HepG2 (cell line): ENCODE results near the gene SHTN1. TPM values are rescaled to one million over a fixed set of nuclear protein-coding genes. Genes with fewer than 3 reads are reported as not detected.

Experiments used
- ATAC-seq: fragments of 200-7000 bp; cut with Tn5 transposase; 3 replicates; pipeline ENCODE4 v1.9.1; 2020; ENCODE audit warnings: mild to moderate bottlenecking, moderate library complexity
- BruUV-seq: library from RNA; stranded (reverse); fragments of 400-500 nt; replicated peaks from 2 replicates; lab custom pipeline; 2021; lab: Mats Ljungman, UMichigan
- CTCF ChIA-PET: fragments of 300-600 bp; formaldehyde crosslinking; extraction: SDS; loops from one replicate; lab custom pipeline; 2021; ENCODE audit warnings: low total read pairs, inconsistent platforms, low intra/inter-chr PET ratio; lab: Yijun Ruan, JAX
- POLR2A ChIA-PET: fragments of 350-600 bp; sonication (Branson Sonifier 250); formaldehyde crosslinking; loops from one replicate; lab custom pipeline; 2020; ENCODE audit warnings: antibody characterized with exemption, inconsistent platforms; lab: Yijun Ruan, JAX
- DNase-seq: peaks from one replicate; pipeline ENCODE4 v3.0.0-alpha.2; 2015; ENCODE audit warnings: low spot score
- FAIRE-seq: peaks from 3 replicates; lab custom pipeline; 2011; peaks lifted over from hg19 to GRCh38; lab: Jason Lieb, UNC
- H2AFZ ChIP-seq: one replicate; pipeline ENCODE4 v1.6.1; 2011; ENCODE audit warnings: low read length, inconsistent platforms
- H3K27ac ChIP-seq: fragments of 300-600 bp; 3 replicates; pipeline ENCODE4 v1.8.0; 2011; ENCODE audit warnings: mixed run types, mild to moderate bottlenecking, mixed read lengths, low read length, inconsistent platforms; ENCODE audit not compliant: insufficient read depth; ENCODE audit errors: extremely low read length
- H3K27me3 ChIP-seq, 2 experiments: fragments of 200-600 bp in 1 of 2; 2 replicates in 1 of 2; 3 replicates in 1 of 2; pipeline versions ENCODE4 v1.6.0 to v1.8.0; 2011; ENCODE audit warnings: low read length in 2 of 2, mild to moderate bottlenecking in 2 of 2, moderate library complexity in 2 of 2, inconsistent platforms in 1 of 2; ENCODE audit not compliant: insufficient read depth in 2 of 2, control insufficient read depth in 1 of 2
- H3K36me3 ChIP-seq, 2 experiments: fragments of 200-600 bp in 1 of 2; replicated peaks in 1 of 2; 2 replicates in 1 of 2; 3 replicates in 1 of 2; pipeline versions ENCODE4 v1.5.1 to v1.8.0; 2011; ENCODE audit warnings: low read length in 2 of 2, inconsistent platforms in 1 of 2; ENCODE audit not compliant: insufficient read depth in 2 of 2, control insufficient read depth in 1 of 2
- H3K4me1 ChIP-seq: 2 replicates; pipeline ENCODE4 v1.5.1; 2012; ENCODE audit warnings: low read length, inconsistent platforms; ENCODE audit not compliant: insufficient read depth
- H3K4me2 ChIP-seq: 2 replicates; pipeline ENCODE4 v1.6.0; 2011; ENCODE audit warnings: low read depth, low read length, inconsistent platforms
- H3K4me3 ChIP-seq, 3 experiments: fragments of 200-600 bp in 1 of 3; sonication (generic), shearing (Covaris generic) in 1 of 3; replicated peaks in 1 of 3; 2 replicates each; pipeline ENCODE4 v1.5.1; 2011 to 2016; ENCODE audit warnings: low read length in 3 of 3, inconsistent platforms in 2 of 3, low read depth in 2 of 3, mild to moderate bottlenecking in 2 of 3, control low read depth in 1 of 3, mixed read lengths in 1 of 3; ENCODE audit not compliant: insufficient read depth in 1 of 3
- H3K79me2 ChIP-seq: one replicate; pipeline ENCODE4 v1.6.1; 2011; ENCODE audit warnings: low read length, inconsistent platforms; ENCODE audit not compliant: insufficient read depth
- H3K9ac ChIP-seq: 2 replicates; pipeline ENCODE4 v1.6.0; 2011; ENCODE audit warnings: mild to moderate bottlenecking, low read depth, low read length, inconsistent platforms; ENCODE audit not compliant: insufficient read depth
- H3K9me3 ChIP-seq: 2 replicates; pipeline ENCODE4 v1.5.1; 2012; ENCODE audit warnings: mild to moderate bottlenecking, low read length
- H4K20me1 ChIP-seq: 2 replicates; pipeline ENCODE4 v1.6.0; 2011; ENCODE audit warnings: inconsistent platforms, mild to moderate bottlenecking, low read length, moderate library complexity; ENCODE audit not compliant: insufficient read depth
- ERF ChIP-seq: IDR thresholded peaks from 2 replicates; pipeline ENCODE4 v1.6.1; 2018; ENCODE audit warnings: missing biosample characterization, missing genetic modification reagents
- FLYWCH1 ChIP-seq: sonication (generic); formaldehyde crosslinking; IDR thresholded peaks from 2 replicates; pipeline ENCODE4 v1.8.1; 2023; ENCODE audit warnings: mild to moderate bottlenecking, missing genetic modification reagents
- HDAC6 ChIP-seq: fragments of 200-600 bp; sonication (generic); IDR thresholded peaks from 2 replicates; pipeline ENCODE4 v1.7.0; 2017; ENCODE audit warnings: mild to moderate bottlenecking, antibody characterized with exemption, low read length, low read depth
- HOXA5 ChIP-seq: sonication (generic); formaldehyde crosslinking; IDR thresholded peaks from 2 replicates; pipeline ENCODE4 v1.4.0; 2020; ENCODE audit warnings: missing genetic modification reagents
- MLX ChIP-seq: IDR thresholded peaks from 2 replicates; pipeline ENCODE4 v1.6.1; 2016
- PATZ1 ChIP-seq: sonication (generic); formaldehyde crosslinking; IDR thresholded peaks from 2 replicates; pipeline ENCODE4 v1.4.0; 2020; ENCODE audit warnings: missing genetic modification reagents
- THYN1 ChIP-seq: sonication (generic); formaldehyde crosslinking; IDR thresholded peaks from 2 replicates; pipeline ENCODE4 v1.8.1; 2023; ENCODE audit warnings: low read depth, mild to moderate bottlenecking, moderate library complexity, missing genetic modification reagents, borderline replicate concordance
- ZNF12 ChIP-seq: sonication (generic); formaldehyde crosslinking; IDR thresholded peaks from 2 replicates; pipeline ENCODE4 v1.5.0; 2020; ENCODE audit warnings: missing genetic modification reagents
- ZNF281 ChIP-seq: sonication (generic); formaldehyde crosslinking; IDR thresholded peaks from 2 replicates; pipeline ENCODE4 v1.4.0; 2020; ENCODE audit warnings: missing genetic modification reagents, borderline replicate concordance
- ZNF546 ChIP-seq: sonication (generic); formaldehyde crosslinking; conservative IDR thresholded peaks from 2 replicates; pipeline ENCODE4 v1.8.1; 2023; ENCODE audit warnings: mild to moderate bottlenecking, missing genetic modification reagents
- ZNF614 ChIP-seq: IDR thresholded peaks from 2 replicates; pipeline ENCODE4 v1.6.1; 2018; ENCODE audit warnings: missing biosample characterization, missing genetic modification reagents, inconsistent platforms, borderline replicate concordance
- WGBS: methylation state at CpG from one replicate; pipeline ENCODE4 v1.1.6; 2017; ENCODE audit warnings: low lambda C conversion rate; 5-methylcytosine and 5-hydroxymethylcytosine counted together
- in situ Hi-C: cut with HindIII; loops from 2 replicates; pipeline ENCODE4 v1.10.0; 2017; ENCODE audit warnings: low pct_unique_long_range_greater_than_20kb; ENCODE audit not compliant: extremely low pct_ligation_motif_present
- intact Hi-C: fragments of 100-400 bp; cut with micrococcal nuclease; formaldehyde crosslinking; loops from one replicate; pipeline ENCODE4 v1.10.0; 2022; ENCODE audit not compliant: unreplicated experiment
- polyA plus RNA-seq, 8 experiments: library from polyadenylated mRNA; depleted of rRNA in 3 of 8; stranded (reverse) in 7 of 8; unstranded in 1 of 8; fragments of >200 nt; fragmentation: Illumina TruSeq in 4 of 8; extraction: Trizol in 4 of 8; gene quantifications; 2 replicates each; pipeline versions ENCODE4 v1.2.1 to v1.2.3, GENCODE V29; 2011 to 2016; ENCODE audit warnings: low read depth in 4 of 8, missing spikeins in 1 of 8, mixed read lengths in 1 of 8; ENCODE audit not compliant: insufficient read depth in 1 of 8
- total RNA-seq, 5 experiments: library from RNA; depleted of rRNA; stranded (reverse); fragments of >200 nt; fragmentation: Illumina TruSeq; extraction: Trizol; gene quantifications; 2 replicates each; pipeline ENCODE4 v1.2.3, GENCODE V29; 2016; ENCODE audit warnings: low read depth in 1 of 5

The SHTN1 gene
- total and polyA plus RNA-seq, 2 of the 13 experiments (the other 11 are each of a cell fraction or from before 2014, with no cell fraction given) = 11.3 to 15.6 TPM

- Histone ChIP-seq H3K9ac (no peak overlapping the region), H3K36me3 (peaks cover 11 to 45% of the 10 kb centered on the region in 2 experiments), H3K79me2 (no peaks in the 10 kb centered on the region), H3K27ac (no peak overlapping the region), H3K4me1 (no peaks in the 10 kb centered on the region), H3K9me3 (no peaks in the 10 kb centered on the region), H2AFZ (no peak overlapping the region), H3K4me3 (no peak overlapping the region), H3K27me3 (no peaks in the 10 kb centered on the region), H4K20me1 (no peaks in the 10 kb centered on the region), H3K4me2 (no peak overlapping the region)
- 69% methylated on average over 1 of the region's 1 CpG for WGBS
- ATAC-seq = peak; percentile 56; the same call in 1 of the 3 replicates
- no peak for FAIRE-seq
- in situ Hi-C loops (no loop called here), intact Hi-C loops (no loop called here)
- CTCF ChIA-PET = no interaction called here
- POLR2A ChIA-PET = no interaction called here
- no peak for DNase-seq
- TF ChIP-seq FLYWCH1 (no peak), ZNF12 (CRISPR knock-in tag) (no peak), HDAC6 (no peak), ZNF614 (CRISPR knock-in tag) (no peak), PATZ1 (CRISPR knock-in tag) (no peak), ZNF546 (CRISPR knock-in tag) (no peak), ZNF281 (CRISPR knock-in tag) (no peak), THYN1 (no peak), HOXA5 (no peak), ERF (CRISPR knock-in tag) (no peak), MLX (CRISPR knock-in tag) (no peak)
- no TSS peak for BruUV-seq
Observed at GRCh38 chr10:116912162-116912561, 92.8 kb downstream of the SHTN1 start.
